K562 (cell line): ENCODE measurements around the gene CYP1B1. TPM values are rescaled to one million over a fixed set of nuclear protein-coding genes. Genes with fewer than 3 reads are reported as not detected.

Source experiments
- ATAC-seq: fragments of 200-7000 bp; cut with Tn5 transposase; 3 replicates; pipeline ENCODE4 v1.9.1; 2020; ENCODE audit warnings: moderate library complexity
- BruUV-seq: library from RNA; stranded (reverse); fragments of 400-500 nt; replicated peaks from 2 replicates; lab custom pipeline; 2021; lab: Mats Ljungman, UMichigan
- CTCF ChIA-PET: fragments of 300-600 bp; formaldehyde crosslinking; extraction: SDS; loops from one replicate; lab custom pipeline; 2021; ENCODE audit warnings: low intra/inter-chr PET ratio; lab: Yijun Ruan, JAX
- POLR2A ChIA-PET: fragments of 300-600, 350-650 bp; sonication (Branson Sonifier 250); formaldehyde crosslinking; extraction: SDS; loops from one replicate; lab custom pipeline; 2021; ENCODE audit warnings: antibody characterized with exemption, inconsistent platforms; lab: Yijun Ruan, JAX
- DNase-seq, 4 experiments: peaks; one replicate each; pipeline versions ENCODE4 v3.0.0 to v3.0.0-alpha.2; 2011 to 2018; ENCODE audit warnings: low spot score in 3 of 4, mixed read lengths in 3 of 4; ENCODE audit errors: extremely low read depth in 1 of 4
- FAIRE-seq: peaks from 2 replicates; lab custom pipeline; 2011; peaks lifted over from hg19 to GRCh38; lab: Jason Lieb, UNC
- H2AFZ ChIP-seq: 2 replicates; pipeline ENCODE4 v1.6.0; 2011; ENCODE audit warnings: low read depth, low read length, control low read depth, inconsistent platforms
- H3K27ac ChIP-seq: fragments of 200-600 bp; 3 replicates; pipeline ENCODE4 v1.8.0; 2011; ENCODE audit warnings: low read depth, mild to moderate bottlenecking, control low read depth, inconsistent platforms, low read length, moderate library complexity, mixed read lengths; ENCODE audit errors: extremely low read depth
- H3K27me3 ChIP-seq, 2 experiments: fragments of 300-600 bp in 1 of 2; 2 replicates in 1 of 2; 3 replicates in 1 of 2; pipeline versions ENCODE4 v1.6.0 to v1.8.0; 2011; ENCODE audit warnings: inconsistent platforms in 2 of 2, low read length in 2 of 2, mild to moderate bottlenecking in 1 of 2, mixed read lengths in 1 of 2, moderate library complexity in 1 of 2; ENCODE audit not compliant: control insufficient read depth in 2 of 2, insufficient read depth in 2 of 2
- H3K36me3 ChIP-seq: fragments of 300-600 bp; 3 replicates; pipeline ENCODE4 v1.8.0; 2011; ENCODE audit warnings: mild to moderate bottlenecking, low read length, inconsistent platforms; ENCODE audit not compliant: control insufficient read depth, insufficient read depth
- H3K4me1 ChIP-seq, 2 experiments: fragments of 200-600 bp in 1 of 2; replicated peaks in 1 of 2; 2 replicates in 1 of 2; 3 replicates in 1 of 2; pipeline versions ENCODE4 v1.5.1 to v1.8.0; 2011; ENCODE audit warnings: inconsistent platforms in 2 of 2, low read length in 2 of 2, mild to moderate bottlenecking in 1 of 2, mixed read lengths in 1 of 2, moderate library complexity in 1 of 2; ENCODE audit not compliant: control insufficient read depth in 2 of 2, insufficient read depth in 2 of 2
- H3K4me2 ChIP-seq: 2 replicates; pipeline ENCODE4 v1.6.1; 2011; ENCODE audit warnings: low read length, control low read depth, inconsistent platforms, mixed read lengths; ENCODE audit not compliant: insufficient read depth
- H3K4me3 ChIP-seq: fragments of 200-600 bp; sonication (generic), shearing (Covaris generic); 2 replicates; pipeline ENCODE4 v1.5.1; 2016; ENCODE audit warnings: control low read depth, inconsistent platforms
- H3K79me2 ChIP-seq: fragments of 200-600 bp; 3 replicates; pipeline ENCODE4 v1.8.0; 2011; ENCODE audit warnings: low read length, inconsistent platforms; ENCODE audit not compliant: control insufficient read depth, insufficient read depth
- H3K9ac ChIP-seq, 2 experiments: 2 replicates each; pipeline versions ENCODE4 v1.6.0 to v1.6.1; 2011; ENCODE audit warnings: low read depth in 2 of 2, low read length in 2 of 2, control low read depth in 1 of 2, inconsistent platforms in 1 of 2, mild to moderate bottlenecking in 1 of 2, mixed read lengths in 1 of 2; ENCODE audit not compliant: insufficient read depth in 1 of 2
- H3K9me1 ChIP-seq: one replicate; pipeline ENCODE4 v1.6.0; 2011; ENCODE audit warnings: inconsistent platforms, mild to moderate bottlenecking, low read length, moderate library complexity; ENCODE audit not compliant: control insufficient read depth, insufficient read depth
- H3K9me3 ChIP-seq: replicated peaks from 2 replicates; pipeline ENCODE4 v1.5.1; 2011; ENCODE audit warnings: low read depth, low read length, inconsistent platforms; ENCODE audit not compliant: control insufficient read depth, insufficient read depth
- H4K20me1 ChIP-seq: replicated peaks from 2 replicates; pipeline ENCODE4 v1.6.1; 2011; ENCODE audit warnings: low read length, inconsistent platforms, mixed read lengths; ENCODE audit not compliant: control insufficient read depth, insufficient read depth
- BRD4 ChIP-seq: fragments of 200-600 bp; sonication (generic); IDR thresholded peaks from 2 replicates; pipeline ENCODE4 v1.6.1; 2017; ENCODE audit warnings: inconsistent platforms
- EHMT2 ChIP-seq: fragments of 450-650 bp; IDR thresholded peaks from 2 replicates; pipeline ENCODE4 v1.6.1; 2018; ENCODE audit warnings: antibody characterized with exemption
- FIP1L1 ChIP-seq: fragments of 200-400 bp; formaldehyde crosslinking; IDR thresholded peaks from 2 replicates; pipeline ENCODE4 v1.6.1; 2018; ENCODE audit warnings: mild to moderate bottlenecking, low read depth, low read length; ENCODE audit not compliant: poor library complexity, severe bottlenecking
- FOXM1 ChIP-seq, 2 experiments: fragments of 450-650 bp in 1 of 2; sonication (generic) in 1 of 2; formaldehyde crosslinking in 1 of 2; IDR thresholded peaks; 2 replicates each; pipeline versions ENCODE4 v1.6.1 to v1.9.0; 2017 to 2022; ENCODE audit warnings: low read depth in 2 of 2, mild to moderate bottlenecking in 2 of 2, missing genetic modification reagents in 1 of 2, moderate library complexity in 1 of 2
- FOXP4 ChIP-seq: sonication (generic); formaldehyde crosslinking; IDR thresholded peaks from 2 replicates; pipeline ENCODE4 v1.8.0; 2022; ENCODE audit warnings: mild to moderate bottlenecking, missing genetic modification reagents, borderline replicate concordance
- HIVEP1 ChIP-seq: fragments of 250-450 bp; sonication (Bioruptor Pico); IDR thresholded peaks from 2 replicates; pipeline ENCODE4 v1.4.0; 2020; ENCODE audit warnings: mild to moderate bottlenecking
- LEF1 ChIP-seq: fragments of 450-650 bp; IDR thresholded peaks from 2 replicates; pipeline ENCODE4 v1.6.1; 2016; ENCODE audit warnings: mild to moderate bottlenecking
- PML ChIP-seq: IDR thresholded peaks from 2 replicates; pipeline ENCODE4 v1.6.1; 2012; ENCODE audit warnings: low read length, inconsistent platforms
- RAD51 ChIP-seq: fragments of 450-650 bp; IDR thresholded peaks from 2 replicates; pipeline ENCODE4 v1.7.1; 2016; ENCODE audit warnings: low read depth, mild to moderate bottlenecking, borderline replicate concordance
- SAFB2 ChIP-seq: fragments of 200-400 bp; formaldehyde crosslinking; IDR thresholded peaks from 2 replicates; pipeline ENCODE4 v1.6.1; 2018; ENCODE audit warnings: borderline replicate concordance, low read length, low read depth, moderate library complexity; ENCODE audit not compliant: severe bottlenecking
- TAF15 ChIP-seq: fragments of 200-400 bp; formaldehyde crosslinking; IDR thresholded peaks from 2 replicates; pipeline ENCODE4 v1.6.1; 2017; ENCODE audit warnings: mild to moderate bottlenecking, low read depth, low read length, moderate library complexity
- THAP7 ChIP-seq: fragments of 250-450 bp; sonication (Bioruptor Pico); IDR thresholded peaks from 2 replicates; pipeline ENCODE4 v1.5.0; 2021
- U2AF2 ChIP-seq: fragments of 200-400 bp; formaldehyde crosslinking; optimal IDR thresholded peaks from 2 replicates; pipeline ENCODE3; 2017; ENCODE audit warnings: low read depth, mild to moderate bottlenecking, low read length
- UBTF ChIP-seq, 2 experiments: IDR thresholded peaks; 2 replicates each; pipeline ENCODE4 v1.6.1; 2012; ENCODE audit warnings: improper control_type of control experiment in 2 of 2, low read depth in 2 of 2, low read length in 2 of 2, borderline replicate concordance in 1 of 2
- ZFX ChIP-seq: sonication (generic); formaldehyde crosslinking; IDR thresholded peaks from 2 replicates; pipeline ENCODE4 v1.8.0; 2022; ENCODE audit warnings: mild to moderate bottlenecking, missing genetic modification reagents, moderate library complexity
- ZNF146 ChIP-seq: IDR thresholded peaks from one replicate; pipeline ENCODE4 v1.6.1; 2018; ENCODE audit warnings: missing compliant biosample characterization; ENCODE audit not compliant: unreplicated experiment
- ZNF263 ChIP-seq: sonication (generic); formaldehyde crosslinking; IDR thresholded peaks from 2 replicates; pipeline ENCODE4 v1.8.0; 2022; ENCODE audit warnings: mild to moderate bottlenecking, missing genetic modification reagents, borderline replicate concordance
- ZZZ3 ChIP-seq: fragments of 450-650 bp; IDR thresholded peaks from 2 replicates; pipeline ENCODE4 v1.6.1; 2016; ENCODE audit warnings: antibody characterized with exemption, mild to moderate bottlenecking, moderate library complexity
- WGBS: fragments of 100-300 bp; shearing (Covaris generic); methylation state at CpG from one replicate; pipeline ENCODE4 v1.1.6; 2016; ENCODE audit warnings: low coverage, mixed read lengths; ENCODE audit not compliant: insufficient coverage; ENCODE audit errors: missing lambda C conversion rate; 5-methylcytosine and 5-hydroxymethylcytosine counted together
- in situ Hi-C: fragments of 300-500 bp; cut with MboI; formaldehyde crosslinking; loops from 4 replicates; pipeline ENCODE4 v1.15.0; 2018; ENCODE audit warnings: inconsistent platforms, mixed read lengths
- intact Hi-C: fragments of 100-400 bp; cut with micrococcal nuclease; formaldehyde crosslinking; loops from 2 replicates; pipeline ENCODE4 v1.14.2; 2022
- polyA plus RNA-seq, 8 experiments: library from polyadenylated mRNA; depleted of rRNA in 4 of 8; stranded (reverse) in 5 of 8; unstranded in 3 of 8; fragments of >200 nt; fragmentation: Nextera tagmentation in 2 of 8; fragmentation: Illumina TruSeq in 1 of 8; extraction: Ambion mirVana in 2 of 8; extraction: Trizol in 1 of 8; gene quantifications; 2 replicates each; pipeline versions ENCODE4 v1.2.1 to v1.2.3, GENCODE V29; 2011 to 2014; ENCODE audit warnings: inconsistent platforms in 1 of 8, missing spikeins in 1 of 8
- total RNA-seq, 7 experiments: library from RNA; depleted of rRNA in 6 of 7; stranded (reverse); fragments of >200 nt in 6 of 7; fragmentation: Illumina TruSeq in 2 of 7; extraction: Trizol in 2 of 7; gene quantifications; 2 replicates each; pipeline versions ENCODE4 v1.2.1 to v1.2.3, GENCODE V29; 2011 to 2021; ENCODE audit warnings: low replicate concordance in 1 of 7

CYP1B1 gene
- total and polyA plus RNA-seq, 9 of the 15 experiments (the other 6 are each of a cell fraction or from before 2014, with no cell fraction given) = 0.07 TPM; not detected in 8

GRCh38 chr2:38039121-38039910 is 36.6 kb downstream of the CYP1B1 start:
- Histone ChIP-seq H2AFZ (no peak overlapping the region), H3K9me1 (no peaks in the 10 kb centered on the region), H3K9me3 (no peaks in the 10 kb centered on the region), H3K79me2 (no peaks in the 10 kb centered on the region), H3K4me1 (no peaks in the 10 kb centered on the region), H3K4me2 (no peak overlapping the region), H3K4me3 (no peak overlapping the region), H3K36me3 (no peaks in the 10 kb centered on the region), H3K9ac (no peak overlapping the region), H3K27me3 (peaks cover 15 to 20% of the 10 kb centered on the region in 2 experiments; a peak in 4 of 5 replicates), H4K20me1 (no peaks in the 10 kb centered on the region; the same call in 1 of the 2 replicates), H3K27ac (no peak overlapping the region)
- ATAC-seq (no peak), FAIRE-seq (no peak), DNase-seq (no peak)
- POLR2A ChIA-PET = no interaction called here
- intact Hi-C loops = no loop called here
- under 1% methylated on average over 9 of the region's 9 CpGs for WGBS
- BruUV-seq = no TSS peak
- CTCF ChIA-PET = no interaction called here
- in situ Hi-C loops = no loop called here
- no peak for TF ChIP-seq THAP7
- no peak for TF ChIP-seq HIVEP1 (CRISPR knock-in tag)
- TF ChIP-seq U2AF2 = no peak
- no peak for TF ChIP-seq FIP1L1
- no peak for TF ChIP-seq FOXM1 (IDR thresholded peaks at IDR 0.05; ENCODE audit: low read depth)
- TF ChIP-seq FOXM1 (CRISPR knock-in tag; IDR thresholded peaks at IDR 0.05; ENCODE audit: low read depth) = no peak
- TF ChIP-seq FOXP4 = no peak
- TF ChIP-seq BRD4 = no peak
- TF ChIP-seq PML = no peak
- TF ChIP-seq UBTF (IDR thresholded peaks at IDR 0.05; ENCODE audit: borderline replicate concordance in 1 of 2, low read depth in 2 of 2, low read length in 2 of 2) = no peak
- TF ChIP-seq LEF1 = no peak
- TF ChIP-seq ZFX = no peak
- TF ChIP-seq ZNF263 = no peak
- TF ChIP-seq RAD51 = no peak
- TF ChIP-seq SAFB2 = no peak
- TF ChIP-seq ZNF146 (CRISPR knock-in tag) = no peak
- TF ChIP-seq ZZZ3 = no peak
- TF ChIP-seq TAF15 = no peak
- TF ChIP-seq EHMT2 = no peak
